GM21526 (cell line): Measurements from ENCODE around the gene SCO2.

Experiments used
- ATAC-seq: cut with Tn5 transposase; IDR thresholded peaks from one replicate; pipeline ENCODE4 v1.9.1; 2021; ENCODE audit warnings: moderate library complexity; ENCODE audit not compliant: unreplicated experiment, low FRiP score

SCO2 gene

GRCh38 chr22:50482107-50483074 lies 43.0 kb downstream of the SCO2 start:
- no peak for ATAC-seq

GRCh38 chr22:50481440-50482106 lies 43.8 kb downstream of the SCO2 start, which contains the start of gene ADM2:
ADM2 (plus strand) TSS chr22:50481543; CDS start chr22:50481848, 305 bp downstream.
- no peak for ATAC-seq

GRCh38 chr22:50481045-50481439 lies 44.4 kb downstream of the SCO2 start:
- no peak for ATAC-seq

GRCh38 chr22:50479721-50480120 lies 45.7 kb downstream of the SCO2 start:
- ATAC-seq = no peak

- no peak for ATAC-seq
These were observed 47.5 kb downstream of the SCO2 start for GRCh38 chr22:50477923-50478322.

- no peak for ATAC-seq
These were observed 48.5 kb downstream of the SCO2 start for GRCh38 chr22:50476868-50477267.

GRCh38 chr22:50475652-50476002 lies 49.8 kb downstream of the SCO2 start:
- no peak for ATAC-seq

- peak; percentile 57 for ATAC-seq
These were observed 50.4 kb downstream of the SCO2 start, which contains the start of gene SBF1 for GRCh38 chr22:50474710-50475651. SBF1 (minus strand) TSS chr22:50475035; CDS start chr22:50474840, 195 bp downstream.

GRCh38 chr22:50473855-50474671 lies 51.3 kb downstream of the SCO2 start:
- ATAC-seq = no peak
